Erythroblast (primary cell): Measurements from ENCODE around the gene LRRK2.

Experiments used
- GATA1 ChIP-seq: IDR thresholded peaks from 2 replicates; pipeline ENCODE4 v1.6.1; 2011; ENCODE audit warnings: low read depth, mild to moderate bottlenecking, control low read depth, low read length, moderate library complexity
- POLR2A ChIP-seq: IDR thresholded peaks from 2 replicates; pipeline ENCODE4 v1.6.1; 2011; ENCODE audit warnings: mild to moderate bottlenecking, low read length

- TF ChIP-seq POLR2A (no peak), GATA1 (no peak)
Measured at GRCh38 chr12:40238979-40239378, 14.2 kb downstream of the LRRK2 start.
